ENCODE measurements around the gene LRRC3. TPM values are rescaled to one million over a fixed set of nuclear protein-coding genes. Genes with fewer than 3 reads are reported as not detected.

LRRC3 gene
- total and polyA plus RNA-seq, 4 donors = 1.4 to 3.6 (median 2.4) TPM

GRCh38 chr21:44490405-44490804 is 35.1 kb downstream of the LRRC3 start:
- Histone ChIP-seq H3K9me3 (ENCODE audit: control insufficient read depth in 4 of 4, insufficient read depth in 3 of 4, low read length in 3 of 4) (peaks cover 0 to 14% (median 7%) of the 10 kb centered on the region in 4 donors), H3K36me3 (ENCODE audit: control insufficient read depth in 4 of 4, insufficient read depth in 4 of 4, low read length in 4 of 4) (no peaks in the 10 kb centered on the region), H3K9ac (ENCODE audit: insufficient read depth in 1 of 2, low read length in 2 of 2) (no peak overlapping the region), H3K4me3 (no peak overlapping the region), H3K27ac (ENCODE audit: low read depth in 1 of 2, low read length in 1 of 2) (no peak overlapping the region), H3K4me1 (ENCODE audit: control insufficient read depth in 5 of 5, insufficient read depth in 5 of 5, low read length in 5 of 5) (peaks cover 0 to 3% (median 0%) of the 10 kb centered on the region in 5 donors), H3K27me3 (ENCODE audit: control insufficient read depth in 3 of 3, insufficient read depth in 3 of 3, low read length in 2 of 3) (no peaks in the 10 kb centered on the region)
- TF ChIP-seq, protein P1, sequence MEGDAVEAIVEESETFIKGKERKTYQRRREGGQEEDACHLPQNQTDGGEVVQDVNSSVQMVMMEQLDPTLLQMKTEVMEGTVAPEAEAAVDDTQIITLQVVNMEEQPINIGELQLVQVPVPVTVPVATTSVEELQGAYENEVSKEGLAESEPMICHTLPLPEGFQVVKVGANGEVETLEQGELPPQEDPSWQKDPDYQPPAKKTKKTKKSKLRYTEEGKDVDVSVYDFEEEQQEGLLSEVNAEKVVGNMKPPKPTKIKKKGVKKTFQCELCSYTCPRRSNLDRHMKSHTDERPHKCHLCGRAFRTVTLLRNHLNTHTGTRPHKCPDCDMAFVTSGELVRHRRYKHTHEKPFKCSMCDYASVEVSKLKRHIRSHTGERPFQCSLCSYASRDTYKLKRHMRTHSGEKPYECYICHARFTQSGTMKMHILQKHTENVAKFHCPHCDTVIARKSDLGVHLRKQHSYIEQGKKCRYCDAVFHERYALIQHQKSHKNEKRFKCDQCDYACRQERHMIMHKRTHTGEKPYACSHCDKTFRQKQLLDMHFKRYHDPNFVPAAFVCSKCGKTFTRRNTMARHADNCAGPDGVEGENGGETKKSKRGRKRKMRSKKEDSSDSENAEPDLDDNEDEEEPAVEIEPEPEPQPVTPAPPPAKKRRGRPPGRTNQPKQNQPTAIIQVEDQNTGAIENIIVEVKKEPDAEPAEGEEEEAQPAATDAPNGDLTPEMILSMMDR (IDR thresholded peaks at IDR 0.05; ENCODE audit: control extremely low read depth, extremely low read depth) = no peak
- DNase-seq (no peak), ATAC-seq (ENCODE audit: insufficient read depth, low FRiP score) (no peak)
- 96% methylated on average over 19 of the region's 19 CpGs for WGBS, 2 donors

- DNase-seq (no peak), ATAC-seq (ENCODE audit: insufficient read depth, low FRiP score) (no peak)
- no peak overlapping the region for H3K9ac ChIP-seq (ENCODE audit: insufficient read depth in 1 of 2, low read length in 2 of 2)
- no peak overlapping the region for H3K4me3 ChIP-seq
- H3K27me3 ChIP-seq (ENCODE audit: control insufficient read depth in 3 of 3, insufficient read depth in 3 of 3, low read length in 2 of 3) = no peaks in the 10 kb centered on the region
- no peak overlapping the region for H3K27ac ChIP-seq (ENCODE audit: low read depth in 1 of 2, low read length in 1 of 2)
- peaks cover 0 to 14% (median 7%) of the 10 kb centered on the region in 4 donors for H3K9me3 ChIP-seq (ENCODE audit: control insufficient read depth in 4 of 4, insufficient read depth in 3 of 4, low read length in 3 of 4)
- 86 to 91% methylated on average over 9 of the region's 9 CpGs for WGBS, 2 donors
- peaks cover 0 to 2% (median 0%) of the 10 kb centered on the region in 5 donors for H3K4me1 ChIP-seq (ENCODE audit: control insufficient read depth in 5 of 5, insufficient read depth in 5 of 5, low read length in 5 of 5)
- no peaks in the 10 kb centered on the region for H3K36me3 ChIP-seq (ENCODE audit: control insufficient read depth in 4 of 4, insufficient read depth in 4 of 4, low read length in 4 of 4)
- TF ChIP-seq, protein P1 (IDR thresholded peaks at IDR 0.05; ENCODE audit: control extremely low read depth, extremely low read depth) = no peak
Measured at GRCh38 chr21:44490816-44491215, 35.5 kb downstream of the LRRC3 start.

DNA sequence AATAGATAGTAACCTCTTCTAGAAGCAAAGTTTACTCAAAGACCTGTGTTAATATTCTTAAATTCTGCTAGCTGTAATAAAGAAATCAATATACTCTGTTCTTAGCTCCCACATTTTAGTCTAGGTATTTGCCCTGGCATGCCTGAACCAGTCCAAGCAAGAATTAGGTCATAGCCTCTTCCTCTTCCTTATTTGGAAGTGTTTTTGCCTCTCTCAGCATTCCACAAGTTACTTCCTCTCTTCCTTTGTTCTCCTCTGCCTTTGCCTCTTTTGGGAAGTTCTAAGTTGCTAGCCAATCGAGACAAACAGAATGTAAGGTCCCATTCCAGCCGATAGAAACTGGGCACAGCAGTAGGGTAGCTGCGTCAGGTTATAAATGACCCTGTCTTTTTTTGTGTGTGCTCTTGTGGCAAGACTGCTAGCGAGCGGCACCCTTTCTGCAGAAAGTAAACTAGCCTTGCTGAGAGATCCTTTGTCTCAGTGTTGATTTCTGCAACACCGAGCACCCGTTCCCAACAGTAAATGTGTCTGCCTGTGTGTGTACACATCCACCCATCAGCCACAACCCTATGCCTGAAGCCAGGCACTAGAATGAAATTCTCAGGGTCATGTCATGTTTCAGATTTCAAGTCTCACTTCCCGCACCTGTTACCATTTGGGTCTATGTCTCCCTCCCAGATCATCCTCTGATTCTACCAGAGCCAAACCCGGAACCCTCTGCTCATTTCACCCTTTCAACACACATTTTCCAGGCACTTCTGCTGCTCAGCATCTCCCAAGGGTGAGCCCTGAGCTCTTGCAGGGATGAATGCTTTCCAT is 37.5 kb downstream of the LRRC3 start:
- no peak overlapping the region for H3K9ac ChIP-seq (ENCODE audit: insufficient read depth in 1 of 2, low read length in 2 of 2)
- DNase-seq (no peak), ATAC-seq (ENCODE audit: insufficient read depth, low FRiP score) (no peak)
- no peak overlapping the region for H3K4me3 ChIP-seq
- H3K27ac ChIP-seq (ENCODE audit: low read depth in 1 of 2, low read length in 1 of 2) = no peak overlapping the region
- H3K36me3 ChIP-seq (ENCODE audit: control insufficient read depth in 4 of 4, insufficient read depth in 4 of 4, low read length in 4 of 4) = no peaks in the 10 kb centered on the region
- H3K9me3 ChIP-seq (ENCODE audit: control insufficient read depth in 4 of 4, insufficient read depth in 3 of 4, low read length in 3 of 4) = peaks cover 0 to 14% (median 7%) of the 10 kb centered on the region in 4 donors
- H3K27me3 ChIP-seq (ENCODE audit: control insufficient read depth in 3 of 3, insufficient read depth in 3 of 3, low read length in 2 of 3) = no peaks in the 10 kb centered on the region
- H3K4me1 ChIP-seq (ENCODE audit: control insufficient read depth in 5 of 5, insufficient read depth in 5 of 5, low read length in 5 of 5) = peaks cover 0 to 5% (median 2%) of the 10 kb centered on the region in 5 donors
- WGBS, 2 donors = 89% methylated on average over 9 of the region's 9 CpGs
- TF ChIP-seq, protein P1 (IDR thresholded peaks at IDR 0.05; ENCODE audit: control extremely low read depth, extremely low read depth) = no peak

Measured in lung (tissue), 12 donors.